ENCODE data around the gene RESF1. TPM values are rescaled to one million over a fixed set of nuclear protein-coding genes. Genes with fewer than 3 reads are reported as not detected.

Gene RESF1
- total and polyA plus RNA-seq, 2 donors from 2014 or later, result 19.5 to 61.2 TPM

DNA sequence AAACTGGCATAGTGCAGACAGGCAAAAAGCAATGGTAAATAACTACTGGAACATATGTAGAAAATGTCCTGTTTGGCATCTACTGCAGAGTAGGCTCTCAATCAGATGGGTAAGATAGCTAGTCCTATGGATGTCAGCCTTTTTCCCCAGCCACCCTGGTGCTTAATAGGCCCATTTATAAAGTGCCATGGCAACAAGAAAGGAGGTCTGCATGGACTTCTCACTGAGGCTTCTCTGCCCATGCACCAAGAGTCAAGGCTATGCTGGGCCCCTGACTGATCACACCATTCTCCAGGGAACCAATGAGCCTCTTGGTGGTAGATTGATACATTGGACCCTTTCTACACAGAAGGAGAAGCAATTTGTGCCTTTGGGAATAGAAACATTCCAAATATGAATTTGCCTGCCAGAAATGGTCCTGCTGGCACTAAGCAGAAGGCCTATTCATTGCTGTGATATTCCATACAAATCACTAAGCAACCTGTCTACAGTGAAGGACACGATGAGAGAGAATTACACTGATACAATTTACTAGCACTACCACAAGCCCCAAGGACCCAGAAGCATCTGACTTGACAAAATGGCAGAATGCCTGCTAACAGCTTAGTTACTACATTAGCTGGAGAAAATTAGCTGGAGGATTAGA is 43.8 kb downstream of the RESF1 start:
- DNase-seq, result no peak
- Histone ChIP-seq H3K4me1 (ENCODE audit: control insufficient read depth in 2 of 3, insufficient read depth in 2 of 3, low read depth in 1 of 3, low read length in 3 of 3) (no peaks in the 10 kb centered on the region), H3K36me3 (ENCODE audit: control insufficient read depth in 2 of 3, insufficient read depth in 3 of 3, low read length in 3 of 3) (peaks cover 0 to 5% (median under 1%) of the 10 kb centered on the region in 3 donors), H3K27me3 (ENCODE audit: control insufficient read depth, insufficient read depth, low read length) (no peaks in the 10 kb centered on the region), H3K4me3 (ENCODE audit: low read length in 3 of 3) (no peak overlapping the region), H3K9me3 (ENCODE audit: control insufficient read depth in 2 of 3, insufficient read depth in 1 of 3, low read length in 3 of 3) (no peaks in the 10 kb centered on the region), H3K9ac (ENCODE audit: low read length in 3 of 3) (no peak overlapping the region), H3K27ac (ENCODE audit: low read depth in 2 of 2, low read length in 2 of 2) (no peak overlapping the region)
- intact Hi-C loops (cut with DNase I), result no loop called here
- TF ChIP-seq, protein P1, sequence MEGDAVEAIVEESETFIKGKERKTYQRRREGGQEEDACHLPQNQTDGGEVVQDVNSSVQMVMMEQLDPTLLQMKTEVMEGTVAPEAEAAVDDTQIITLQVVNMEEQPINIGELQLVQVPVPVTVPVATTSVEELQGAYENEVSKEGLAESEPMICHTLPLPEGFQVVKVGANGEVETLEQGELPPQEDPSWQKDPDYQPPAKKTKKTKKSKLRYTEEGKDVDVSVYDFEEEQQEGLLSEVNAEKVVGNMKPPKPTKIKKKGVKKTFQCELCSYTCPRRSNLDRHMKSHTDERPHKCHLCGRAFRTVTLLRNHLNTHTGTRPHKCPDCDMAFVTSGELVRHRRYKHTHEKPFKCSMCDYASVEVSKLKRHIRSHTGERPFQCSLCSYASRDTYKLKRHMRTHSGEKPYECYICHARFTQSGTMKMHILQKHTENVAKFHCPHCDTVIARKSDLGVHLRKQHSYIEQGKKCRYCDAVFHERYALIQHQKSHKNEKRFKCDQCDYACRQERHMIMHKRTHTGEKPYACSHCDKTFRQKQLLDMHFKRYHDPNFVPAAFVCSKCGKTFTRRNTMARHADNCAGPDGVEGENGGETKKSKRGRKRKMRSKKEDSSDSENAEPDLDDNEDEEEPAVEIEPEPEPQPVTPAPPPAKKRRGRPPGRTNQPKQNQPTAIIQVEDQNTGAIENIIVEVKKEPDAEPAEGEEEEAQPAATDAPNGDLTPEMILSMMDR (IDR thresholded peaks at IDR 0.05; ENCODE audit: borderline replicate concordance, extremely low read depth, insufficient read depth), result no peak
- FAIRE-seq, result no peak

DNA sequence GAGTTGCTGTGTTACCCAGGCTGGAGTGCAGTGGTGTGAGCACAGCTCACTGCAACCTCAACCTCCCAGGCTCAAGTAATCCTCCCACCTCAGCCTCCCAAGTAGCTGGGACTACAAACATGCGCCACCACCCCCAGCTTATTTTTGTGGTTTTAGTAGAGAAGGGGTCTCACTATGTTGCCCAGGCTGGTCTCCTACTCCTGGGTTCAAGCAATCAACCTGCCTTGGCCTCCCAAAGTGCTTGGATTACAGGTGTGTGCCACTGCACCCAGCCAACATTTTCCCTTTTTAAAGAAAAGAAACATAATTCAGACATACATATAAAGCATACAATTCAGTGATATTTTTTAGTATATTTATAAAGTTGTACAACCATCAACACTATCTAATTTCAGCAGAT is 44.4 kb downstream of the RESF1 start:
- Histone ChIP-seq H3K4me1 (ENCODE audit: control insufficient read depth in 2 of 3, insufficient read depth in 2 of 3, low read depth in 1 of 3, low read length in 3 of 3) (no peaks in the 10 kb centered on the region), H3K27me3 (ENCODE audit: control insufficient read depth, insufficient read depth, low read length) (no peaks in the 10 kb centered on the region), H3K9me3 (ENCODE audit: control insufficient read depth in 2 of 3, insufficient read depth in 1 of 3, low read length in 3 of 3) (no peaks in the 10 kb centered on the region), H3K9ac (ENCODE audit: low read length in 3 of 3) (no peak overlapping the region), H3K27ac (ENCODE audit: low read depth in 2 of 2, low read length in 2 of 2) (no peak overlapping the region), H3K4me3 (ENCODE audit: low read length in 3 of 3) (no peak overlapping the region), H3K36me3 (ENCODE audit: control insufficient read depth in 2 of 3, insufficient read depth in 3 of 3, low read length in 3 of 3) (peaks cover 0 to 2% (median 0%) of the 10 kb centered on the region in 3 donors)
- DNase-seq (no peak), FAIRE-seq (no peak)
- TF ChIP-seq, protein P1 (IDR thresholded peaks at IDR 0.05; ENCODE audit: borderline replicate concordance, extremely low read depth, insufficient read depth), result no peak
- intact Hi-C loops (cut with DNase I), result no loop called here

DNA sequence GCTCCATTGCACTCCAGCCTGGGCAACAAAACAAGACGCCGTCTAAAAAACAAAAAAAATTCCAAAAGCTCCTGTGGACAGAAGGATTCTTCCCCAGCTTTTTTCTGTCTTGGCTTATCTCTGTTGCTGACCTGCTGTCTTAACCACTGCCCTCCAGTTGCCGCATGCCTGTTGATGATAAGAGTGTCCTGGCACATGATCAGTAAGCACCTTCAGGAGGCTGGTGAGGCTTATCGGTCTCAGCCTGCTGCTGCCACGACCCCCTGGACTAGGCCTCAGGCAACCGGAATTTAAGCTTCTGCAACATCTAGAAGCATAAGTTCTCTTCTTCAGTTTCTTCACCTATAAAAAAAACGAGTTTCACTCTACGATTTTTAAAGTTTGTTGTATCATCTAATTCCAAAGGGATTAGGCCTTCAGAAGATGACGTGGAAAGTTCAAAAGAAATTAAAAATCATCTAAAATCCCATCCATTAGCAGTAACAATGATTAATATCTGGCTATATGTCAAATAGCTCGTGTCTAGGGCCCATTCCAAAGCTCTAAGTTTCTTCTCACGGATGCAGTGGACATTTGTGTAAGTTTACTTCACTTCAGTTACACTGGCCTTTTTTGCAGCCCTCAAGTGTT is 46.4 kb downstream of the RESF1 start:
- H3K9me3 ChIP-seq (ENCODE audit: control insufficient read depth in 2 of 3, insufficient read depth in 1 of 3, low read length in 3 of 3), result no peaks in the 10 kb centered on the region
- H3K27ac ChIP-seq (ENCODE audit: low read depth in 2 of 2, low read length in 2 of 2), result no peak overlapping the region
- no peaks in the 10 kb centered on the region for H3K27me3 ChIP-seq (ENCODE audit: control insufficient read depth, insufficient read depth, low read length)
- H3K4me3 ChIP-seq (ENCODE audit: low read length in 3 of 3), result no peak overlapping the region
- no peaks in the 10 kb centered on the region for H3K4me1 ChIP-seq (ENCODE audit: control insufficient read depth in 2 of 3, insufficient read depth in 2 of 3, low read depth in 1 of 3, low read length in 3 of 3)
- H3K36me3 ChIP-seq (ENCODE audit: control insufficient read depth in 2 of 3, insufficient read depth in 3 of 3, low read length in 3 of 3), result no peaks in the 10 kb centered on the region
- intact Hi-C loops (cut with DNase I), result no loop called here
- no peak for FAIRE-seq
- H3K9ac ChIP-seq (ENCODE audit: low read length in 3 of 3), result no peak overlapping the region
- no peak for DNase-seq
- TF ChIP-seq, protein P1 (IDR thresholded peaks at IDR 0.05; ENCODE audit: borderline replicate concordance, extremely low read depth, insufficient read depth), result no peak

Other genes with a start within 250 kb of the RESF1 start
- 12.5 TPM for gene AMN1, start 230.4 kb upstream of the RESF1 start, total RNA-seq
- 13.9 TPM for gene AMN1, start 230.4 kb upstream of the RESF1 start, polyA plus RNA-seq (ENCODE audit: insufficient read depth, low read depth, low replicate concordance)
- 36.7 TPM for gene BICD1, start 147.4 kb downstream of the RESF1 start, total RNA-seq
- 3.8 TPM for gene BICD1, start 147.4 kb downstream of the RESF1 start, polyA plus RNA-seq (ENCODE audit: insufficient read depth, low read depth, low replicate concordance)

Data from kidney (tissue), 14 donors.